GM13976 (cell line): Measurements from ENCODE around the gene SCN1B.

Experiments used
- DNase-seq: peaks from one replicate; pipeline ENCODE4 v3.0.0; 2012; ENCODE audit warnings: low spot score
- CTCF ChIP-seq: IDR thresholded peaks from 2 replicates; pipeline ENCODE4 v1.5.1; 2012; ENCODE audit warnings: borderline replicate concordance, mild to moderate bottlenecking; ENCODE audit not compliant: insufficient read depth; ENCODE audit errors: extremely low read depth, missing control alignments, control extremely low read depth
- in situ Hi-C: fragments of 300-500 bp; cut with MboI; formaldehyde crosslinking; loops from one replicate; pipeline ENCODE4 v1.12.0; 2022; ENCODE audit warnings: low sequenced_read_pairs, mixed read lengths, inconsistent platforms; ENCODE audit not compliant: unreplicated experiment

Gene SCN1B

DNA sequence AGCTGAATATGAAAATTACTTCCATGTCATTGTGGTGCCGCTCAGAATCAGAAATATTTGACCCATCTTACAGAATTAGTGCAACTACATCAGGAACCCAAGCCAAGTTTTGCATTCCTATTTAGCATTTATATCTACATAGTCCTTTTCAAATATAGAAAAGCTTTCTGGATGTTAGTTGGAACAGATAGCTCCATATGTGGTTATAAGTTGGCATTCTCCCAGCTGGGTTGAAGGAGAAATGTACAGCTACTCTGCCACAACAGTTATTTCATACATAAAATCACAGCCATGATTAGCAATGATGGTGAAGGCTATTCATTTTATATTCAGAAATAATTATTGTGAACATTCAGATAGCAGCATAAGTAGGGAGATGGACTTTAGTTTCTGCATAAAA is 39.4 kb downstream of the SCN1B start:
- in situ Hi-C loops, result no loop called here
- DNase-seq, result no peak
- no peak for TF ChIP-seq CTCF

DNA sequence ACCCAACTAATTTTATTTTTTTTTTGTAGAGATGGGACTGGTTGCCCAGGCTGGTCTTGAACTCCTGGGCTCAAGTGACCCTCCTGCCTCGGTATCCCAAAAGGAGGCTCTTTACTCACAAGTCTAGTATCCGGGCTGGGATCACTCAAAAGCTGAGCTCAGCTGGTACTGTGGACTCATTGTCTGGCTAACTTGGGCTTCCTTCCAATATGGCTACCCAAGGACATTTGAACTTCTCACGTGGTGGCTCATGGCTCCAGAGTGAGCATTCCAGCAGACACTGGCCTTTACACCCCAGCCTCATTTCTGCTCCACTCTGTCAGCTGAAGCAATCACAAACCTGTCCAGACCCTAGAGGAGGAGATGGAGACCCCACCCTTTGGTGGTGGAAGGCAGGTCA is 40.2 kb downstream of the SCN1B start:
- no peak for DNase-seq
- no peak for TF ChIP-seq CTCF
- in situ Hi-C loops, result no loop called here

GRCh38 chr19:35073516-35073915 is 43.2 kb downstream of the SCN1B start:
- in situ Hi-C loops, result no loop called here
- no peak for TF ChIP-seq CTCF
- no peak for DNase-seq

- in situ Hi-C loops, result no loop called here
- TF ChIP-seq CTCF, result no peak
- DNase-seq, result no peak
Measured at GRCh38 chr19:35073941-35074340, 43.7 kb downstream of the SCN1B start.

DNA sequence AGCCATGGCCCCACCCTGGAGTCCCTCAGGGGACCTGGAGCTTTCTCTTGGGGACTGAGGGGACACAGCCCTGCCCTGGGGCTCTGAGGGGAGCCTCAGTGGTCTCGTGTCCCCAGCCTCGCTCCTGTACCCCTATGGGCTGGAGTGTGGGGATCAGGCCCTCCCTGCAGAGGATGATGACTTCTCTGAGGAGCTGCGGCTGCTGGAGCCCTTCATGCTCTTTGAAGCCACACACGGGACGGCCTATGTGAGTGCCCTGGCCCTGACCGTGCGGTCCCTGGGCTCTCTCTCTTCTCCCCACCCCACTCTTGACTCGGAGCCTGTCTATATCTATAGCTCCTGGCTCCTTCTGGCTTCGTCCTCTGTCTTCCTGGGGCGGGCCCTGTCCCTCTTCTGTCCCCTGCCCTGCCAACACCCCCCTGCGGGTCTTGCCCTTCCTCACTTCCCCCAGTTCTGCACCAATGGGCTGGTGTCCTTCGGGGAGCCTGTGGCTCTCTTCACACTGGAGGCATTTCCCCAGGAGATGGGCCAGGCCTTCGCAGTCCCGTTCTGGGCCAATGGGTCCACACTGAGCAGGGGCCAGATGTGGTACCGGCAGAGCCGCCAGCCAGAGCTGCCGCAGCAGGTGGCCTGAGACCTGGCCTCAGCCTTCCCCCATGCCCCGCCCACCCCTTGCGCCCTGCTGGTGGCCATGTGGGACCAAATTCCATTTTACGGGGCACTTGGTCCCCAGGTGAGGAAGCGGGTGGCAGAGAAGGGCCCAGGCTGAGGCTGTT is 44.3 kb downstream of the SCN1B start:
- in situ Hi-C loops, result no loop called here
- DNase-seq, result no peak
- no peak for TF ChIP-seq CTCF

DNA sequence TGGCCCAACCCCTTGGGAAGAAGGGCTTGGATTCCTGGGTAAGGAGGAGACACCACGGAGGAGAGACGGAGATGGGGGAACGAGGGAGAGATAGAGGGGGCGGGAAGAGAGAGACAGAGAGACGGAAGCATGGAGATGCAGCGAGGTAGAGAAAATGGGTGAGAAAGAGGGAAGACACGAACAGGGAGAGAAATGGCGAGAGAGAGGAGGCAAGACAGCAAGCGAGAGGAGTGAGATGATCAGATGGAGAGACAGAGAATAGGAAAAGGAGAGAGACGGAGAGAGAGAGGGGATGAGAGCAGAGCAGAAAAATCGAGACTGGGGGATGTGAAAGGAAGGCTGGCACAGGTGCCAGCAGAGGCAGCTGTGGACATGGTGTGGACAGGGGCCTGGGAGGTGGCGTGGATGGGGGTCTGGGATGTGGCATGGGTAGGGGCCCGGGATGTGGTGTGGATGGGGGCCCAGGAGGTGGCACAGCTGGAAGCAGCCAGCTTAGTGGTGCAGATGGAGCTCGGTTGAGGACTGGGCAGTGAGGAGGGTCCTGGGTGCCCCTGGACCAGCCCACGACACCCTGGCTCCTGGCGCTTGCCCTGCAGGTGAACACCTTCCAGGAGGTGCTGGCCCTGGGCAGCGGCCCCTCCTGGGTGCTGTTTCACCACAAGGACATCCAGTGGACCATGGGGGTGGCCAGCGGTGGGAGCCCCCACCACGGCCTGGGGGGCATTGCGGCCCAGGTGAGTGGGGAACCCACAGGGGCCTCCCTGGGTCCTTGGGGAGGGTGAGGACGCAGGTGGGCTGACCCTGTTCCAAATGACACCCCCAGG is 45.1 kb downstream of the SCN1B start:
- no peak for TF ChIP-seq CTCF
- in situ Hi-C loops, result no loop called here
- DNase-seq, result no peak
